NCI-H524 (cell line): ENCODE data around the gene ZNF93.
A peak's percentile ranks its signal among the peaks of the same experiment; 100 is the strongest.
"Not testable (repeated sequence)": the region's sequence is repeated elsewhere in the genome, so short reads cannot be mapped to it uniquely, and the experiment has no call there.

Source experiments
- DNase-seq, 2 experiments: peaks; one replicate each; lab custom pipeline; 2025; lab: John Stamatoyannopoulos, UW

ZNF93 gene

GRCh38 chr19:19937403-19937802 lies 36.7 kb downstream of the ZNF93 start:
- DNase-seq: no peak

GRCh38 chr19:19938449-19938848 lies 37.7 kb downstream of the ZNF93 start:
- no peak for DNase-seq

- no peak for DNase-seq
These were observed 43.3 kb downstream of the ZNF93 start for GRCh38 chr19:19943848-19944582.

- no peak for DNase-seq
These were observed 43.8 kb downstream of the ZNF93 start for GRCh38 chr19:19944583-19944880.

GRCh38 chr19:19946226-19946625 lies 45.5 kb downstream of the ZNF93 start:
- DNase-seq: no peak

GRCh38 chr19:19948800-19949199 lies 48.1 kb downstream of the ZNF93 start:
- no peak for DNase-seq

GRCh38 chr19:19955208-19955607 lies 54.5 kb downstream of the ZNF93 start:
- DNase-seq: no peak

GRCh38 chr19:19956434-19957075 lies 55.8 kb downstream of the ZNF93 start:
- DNase-seq: no peak

- DNase-seq: not testable (repeated sequence)
These were observed 57.0 kb downstream of the ZNF93 start for GRCh38 chr19:19957766-19958165.

GRCh38 chr19:19959151-19959799 lies 58.5 kb downstream of the ZNF93 start:
- DNase-seq: peak; percentile 39 to 68

GRCh38 chr19:19964416-19964815 lies 63.7 kb downstream of the ZNF93 start:
- no peak for DNase-seq

GRCh38 chr19:19966126-19966525 lies 65.4 kb downstream of the ZNF93 start:
- DNase-seq: not testable (repeated sequence)

- no peak for DNase-seq
These were observed 66.1 kb downstream of the ZNF93 start for GRCh38 chr19:19966862-19967261.
